Measurements from ENCODE around the gene CD300C.

CD300C gene

GRCh38 chr17:74499992-74500391 is 45.9 kb downstream of the CD300C start:
- Histone ChIP-seq H3K79me2 (ENCODE audit: insufficient read depth, low read depth) (no peaks in the 10 kb centered on the region), H3K36me3 (ENCODE audit: insufficient read depth) (no peaks in the 10 kb centered on the region), H4K20me1 (ENCODE audit: insufficient read depth) (no peaks in the 10 kb centered on the region), H3K27me3 (ENCODE audit: insufficient read depth, low read depth) (peaks cover 42% of the 10 kb centered on the region), H3K4me1 (ENCODE audit: low read depth, poor library complexity, severe bottlenecking) (no peaks in the 10 kb centered on the region), H3K4me3 (IDR thresholded peaks at IDR 0.05; ENCODE audit: insufficient read depth, low read depth, low read length) (no peak overlapping the region), H3K9ac (no peak overlapping the region), H3K27ac (no peak overlapping the region), H2AFZ (ENCODE audit: low read depth) (no peak overlapping the region), H3K4me2 (no peak overlapping the region)
- no peak for TF ChIP-seq CTCF (conservative IDR thresholded peaks at IDR 0.05; ENCODE audit: low read depth, low read length)

DNA sequence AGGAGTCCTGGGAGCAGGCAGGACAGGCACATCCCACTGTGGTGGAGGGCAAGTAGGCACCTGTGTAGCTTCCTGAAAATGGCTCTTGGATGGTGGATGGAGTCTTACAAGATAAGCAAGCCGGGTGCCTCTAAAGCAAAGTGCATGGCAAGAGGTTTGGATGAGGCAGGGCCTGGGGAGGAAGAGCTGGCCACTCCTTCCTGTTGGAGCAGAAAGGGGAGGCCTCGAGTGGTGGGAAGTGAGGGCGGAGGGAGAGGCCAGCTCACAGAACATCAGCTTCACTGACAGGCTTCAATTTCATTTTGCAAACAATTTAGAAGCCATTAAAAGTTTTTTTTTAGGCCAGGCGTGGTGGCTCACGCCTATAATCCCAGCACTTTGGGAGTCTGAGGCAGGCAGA is 48.4 kb downstream of the CD300C start:
- H3K79me2 ChIP-seq (ENCODE audit: insufficient read depth, low read depth), result no peaks in the 10 kb centered on the region
- H3K4me1 ChIP-seq (ENCODE audit: low read depth, poor library complexity, severe bottlenecking), result no peaks in the 10 kb centered on the region
- H3K36me3 ChIP-seq (ENCODE audit: insufficient read depth), result no peaks in the 10 kb centered on the region
- no peak overlapping the region for H3K4me3 ChIP-seq (IDR thresholded peaks at IDR 0.05; ENCODE audit: insufficient read depth, low read depth, low read length)
- TF ChIP-seq CTCF (conservative IDR thresholded peaks at IDR 0.05; ENCODE audit: low read depth, low read length), result no peak
- H3K27me3 ChIP-seq (ENCODE audit: insufficient read depth, low read depth), result peaks cover 21% of the 10 kb centered on the region
- H3K4me2 ChIP-seq, result no peak overlapping the region
- no peak overlapping the region for H2AFZ ChIP-seq (ENCODE audit: low read depth)
- H3K27ac ChIP-seq, result no peak overlapping the region
- H4K20me1 ChIP-seq (ENCODE audit: insufficient read depth), result no peaks in the 10 kb centered on the region
- H3K9ac ChIP-seq, result no peak overlapping the region

- Histone ChIP-seq H3K4me3 (IDR thresholded peaks at IDR 0.05; ENCODE audit: insufficient read depth, low read depth, low read length) (no peak overlapping the region), H3K27ac (no peak overlapping the region), H3K4me1 (ENCODE audit: low read depth, poor library complexity, severe bottlenecking) (no peaks in the 10 kb centered on the region), H4K20me1 (ENCODE audit: insufficient read depth) (no peaks in the 10 kb centered on the region), H3K27me3 (ENCODE audit: insufficient read depth, low read depth) (peaks cover 20% of the 10 kb centered on the region; the same call in 1 of the 2 replicates), H3K36me3 (ENCODE audit: insufficient read depth) (no peaks in the 10 kb centered on the region), H2AFZ (ENCODE audit: low read depth) (no peak overlapping the region), H3K9ac (no peak overlapping the region), H3K4me2 (no peak overlapping the region), H3K79me2 (ENCODE audit: insufficient read depth, low read depth) (no peaks in the 10 kb centered on the region)
- peak; percentile 83 for TF ChIP-seq CTCF (conservative IDR thresholded peaks at IDR 0.05; ENCODE audit: low read depth, low read length)
Measured at GRCh38 chr17:74493331-74493833, 52.5 kb downstream of the CD300C start.

- Histone ChIP-seq H3K36me3 (ENCODE audit: insufficient read depth) (no peaks in the 10 kb centered on the region), H3K27me3 (ENCODE audit: insufficient read depth, low read depth) (peaks cover 23% of the 10 kb centered on the region; the same call in 1 of the 2 replicates), H3K4me3 (IDR thresholded peaks at IDR 0.05; ENCODE audit: insufficient read depth, low read depth, low read length) (no peak overlapping the region), H3K79me2 (ENCODE audit: insufficient read depth, low read depth) (no peaks in the 10 kb centered on the region), H2AFZ (ENCODE audit: low read depth) (no peak overlapping the region), H3K9ac (no peak overlapping the region), H3K27ac (no peak overlapping the region), H3K4me2 (no peak overlapping the region), H3K4me1 (ENCODE audit: low read depth, poor library complexity, severe bottlenecking) (no peaks in the 10 kb centered on the region), H4K20me1 (ENCODE audit: insufficient read depth) (no peaks in the 10 kb centered on the region)
- TF ChIP-seq CTCF (conservative IDR thresholded peaks at IDR 0.05; ENCODE audit: low read depth, low read length), result no peak
Measured at GRCh38 chr17:74491626-74492025, 54.3 kb downstream of the CD300C start.

Data from KMS-11 (cell line).